ENCODE results near the gene ATXN10. TPM values are rescaled to one million over a fixed set of nuclear protein-coding genes. Genes with fewer than 3 reads are reported as not detected.

ATXN10 gene
- total RNA-seq, 1 experiment from 2014 or later = 135 TPM

GRCh38 chr22:45720839-45721378, 49.3 kb downstream of the ATXN10 start:
- H3K9me3 ChIP-seq (ENCODE audit: control insufficient read depth in 1 of 2, insufficient read depth in 1 of 2, low read depth in 1 of 2, low read length in 2 of 2) = no peaks in the 10 kb centered on the region
- ChIA-PET CTCF (no interaction called here), RAD21 (ENCODE audit: low non-redundant PET in 1 of 2, low total read pairs in 2 of 2, uncharacterized antibody in 2 of 2, unreplicated experiment in 2 of 2) (no interaction called here), POLR2A (no interaction called here)
- peaks cover 0 to 7% of the 10 kb centered on the region in 2 experiments; a peak in 1 of 4 replicates for H3K36me3 ChIP-seq (ENCODE audit: control insufficient read depth in 1 of 2, insufficient read depth in 2 of 2, low read length in 2 of 2)
- no peak overlapping the region for H3K27ac ChIP-seq (ENCODE audit: low read depth, low read length)
- TF ChIP-seq FOSL1 (IDR thresholded peaks at IDR 0.05; ENCODE audit: low read depth) = no peak
- TF ChIP-seq CTCF (IDR thresholded peaks at IDR 0.05 in 2 of 3, conservative IDR thresholded peaks at IDR 0.05 in 1 of 3; ENCODE audit: borderline replicate concordance in 1 of 3, insufficient read depth in 1 of 3, low read depth in 2 of 3, low read length in 2 of 3) = no peak
- TF ChIP-seq EZH2phosphoT487 (IDR thresholded peaks at IDR 0.05; ENCODE audit: borderline replicate concordance) = no peak
- TF ChIP-seq SRF (IDR thresholded peaks at IDR 0.05; ENCODE audit: low read depth) = no peak
- TF ChIP-seq POLR2A (IDR thresholded peaks at IDR 0.05; ENCODE audit: borderline replicate concordance, extremely low read depth, insufficient read depth, insufficient read length) = no peak
- TF ChIP-seq ZNF274 (IDR thresholded peaks at IDR 0.05; ENCODE audit: low read depth, low read length) = no peak
- TF ChIP-seq EZH2 (IDR thresholded peaks at IDR 0.05) = no peak
- TF ChIP-seq RAD21 (IDR thresholded peaks at IDR 0.05; ENCODE audit: low read depth) = no peak
- TF ChIP-seq POLR2AphosphoS5 (IDR thresholded peaks at IDR 0.05; ENCODE audit: low read depth, low read length) = no peak
- no peak for TF ChIP-seq JUND (IDR thresholded peaks at IDR 0.05)
- TF ChIP-seq CBX3 (IDR thresholded peaks at IDR 0.05; ENCODE audit: low read depth) = no peak
- no peak for TF ChIP-seq TCF7L2 (IDR thresholded peaks at IDR 0.05; ENCODE audit: borderline replicate concordance, extremely low read depth, insufficient read depth, insufficient read length)
- no peak for TF ChIP-seq CEBPB (IDR thresholded peaks at IDR 0.05; ENCODE audit: low read depth)
- no peak for TF ChIP-seq REST (IDR thresholded peaks at IDR 0.05; ENCODE audit: low read depth)
- no peaks in the 10 kb centered on the region for H4K20me1 ChIP-seq (ENCODE audit: insufficient read depth)
- BruUV-seq (replicated peaks) = no TSS peak
- H3K4me3 ChIP-seq (replicated peaks in 1 of 2; ENCODE audit: low read depth in 1 of 2, low read length in 2 of 2) = no peak overlapping the region
- H3K4me2 ChIP-seq (ENCODE audit: low read length) = no peak overlapping the region
- intact Hi-C loops (cut with micrococcal nuclease) = no loop called here
- DNase-seq (ENCODE audit: low read depth, low spot score) (no peak), ATAC-seq (no peak)
- no peaks in the 10 kb centered on the region for H3K9me2 ChIP-seq (ENCODE audit: insufficient read depth)
- H3K9ac ChIP-seq (ENCODE audit: low read length) = no peak overlapping the region
- H2AFZ ChIP-seq (ENCODE audit: low read depth, low read length, poor library complexity, severe bottlenecking) = no peak overlapping the region
- peaks cover 0 to 12% of the 10 kb centered on the region in 2 experiments; a peak in 2 of 4 replicates for H3K4me1 ChIP-seq (ENCODE audit: control insufficient read depth in 1 of 2, insufficient read depth in 2 of 2, low read length in 2 of 2)
- H3K79me2 ChIP-seq (ENCODE audit: insufficient read depth, low read length) = peaks cover 31% of the 10 kb centered on the region
- H3K27me3 ChIP-seq (ENCODE audit: insufficient read depth, low read length) = no peaks in the 10 kb centered on the region
